HT1080 (cell line): ENCODE results near the gene ANO4. TPM values are rescaled to one million over a fixed set of nuclear protein-coding genes. Genes with fewer than 3 reads are reported as not detected.

Experiments used
- DNase-seq: peaks from one replicate; pipeline ENCODE4 v3.0.0-alpha.2; 2015; ENCODE audit warnings: low read depth
- total RNA-seq: library from RNA; depleted of rRNA; stranded (reverse); fragments of >200 nt; shearing (Covaris generic); gene quantifications from 2 replicates; pipeline ENCODE4 v1.2.3, GENCODE V29; 2014

ANO4 gene
- total RNA-seq, 1 experiment from 2014 or later, result 0.26 TPM

- DNase-seq, result no peak
Measured at GRCh38 chr12:100942984-100943749, 148.6 kb downstream of the ANO4 start.

GRCh38 chr12:100951756-100952155 is 157.2 kb downstream of the ANO4 start:
- DNase-seq, result peak; percentile 8

- DNase-seq, result no peak
Measured at GRCh38 chr12:100953217-100953616, 158.6 kb downstream of the ANO4 start.

GRCh38 chr12:100953677-100954076 is 159.1 kb downstream of the ANO4 start:
- DNase-seq, result no peak

- DNase-seq, result no peak
Measured at GRCh38 chr12:100954118-100954517, 159.5 kb downstream of the ANO4 start.

- DNase-seq, result peak; percentile 87
Measured at GRCh38 chr12:100955139-100955538, 160.6 kb downstream of the ANO4 start.

GRCh38 chr12:100956311-100956852 is 161.8 kb downstream of the ANO4 start:
- no peak for DNase-seq

GRCh38 chr12:100959481-100959880 is 164.9 kb downstream of the ANO4 start:
- peak; percentile 79 for DNase-seq

- no peak for DNase-seq
Measured at GRCh38 chr12:100962086-100962712, 167.6 kb downstream of the ANO4 start.

GRCh38 chr12:100963381-100963780 is 168.8 kb downstream of the ANO4 start:
- DNase-seq, result no peak

- DNase-seq, result no peak
Measured at GRCh38 chr12:100964028-100964427, 169.5 kb downstream of the ANO4 start.

- no peak for DNase-seq
Measured at GRCh38 chr12:100967189-100967588, 172.6 kb downstream of the ANO4 start.

- DNase-seq, result no peak
Measured at GRCh38 chr12:100970894-100971293, 176.3 kb downstream of the ANO4 start.

GRCh38 chr12:100972121-100972520 is 177.5 kb downstream of the ANO4 start:
- DNase-seq, result no peak

- DNase-seq, result no peak
Measured at GRCh38 chr12:100974341-100974740, 179.8 kb downstream of the ANO4 start.

GRCh38 chr12:100974747-100975146 is 180.2 kb downstream of the ANO4 start:
- no peak for DNase-seq

- no peak for DNase-seq
Measured at GRCh38 chr12:100976735-100977134, 182.2 kb downstream of the ANO4 start.

GRCh38 chr12:100980856-100981255 is 186.3 kb downstream of the ANO4 start:
- DNase-seq, result no peak

GRCh38 chr12:100982511-100983183 is 188.1 kb downstream of the ANO4 start:
- no peak for DNase-seq

GRCh38 chr12:100984796-100985195 is 190.2 kb downstream of the ANO4 start:
- DNase-seq, result no peak

GRCh38 chr12:100986595-100987547 is 192.3 kb downstream of the ANO4 start:
- DNase-seq, result no peak
